GM19395 (cell line): ENCODE measurements around the gene SPATA2.

Experiments
- ATAC-seq: cut with Tn5 transposase; IDR thresholded peaks from one replicate; pipeline ENCODE4 v1.9.1; 2021; ENCODE audit warnings: mild to moderate bottlenecking, moderate library complexity; ENCODE audit not compliant: unreplicated experiment

SPATA2 gene

DNA sequence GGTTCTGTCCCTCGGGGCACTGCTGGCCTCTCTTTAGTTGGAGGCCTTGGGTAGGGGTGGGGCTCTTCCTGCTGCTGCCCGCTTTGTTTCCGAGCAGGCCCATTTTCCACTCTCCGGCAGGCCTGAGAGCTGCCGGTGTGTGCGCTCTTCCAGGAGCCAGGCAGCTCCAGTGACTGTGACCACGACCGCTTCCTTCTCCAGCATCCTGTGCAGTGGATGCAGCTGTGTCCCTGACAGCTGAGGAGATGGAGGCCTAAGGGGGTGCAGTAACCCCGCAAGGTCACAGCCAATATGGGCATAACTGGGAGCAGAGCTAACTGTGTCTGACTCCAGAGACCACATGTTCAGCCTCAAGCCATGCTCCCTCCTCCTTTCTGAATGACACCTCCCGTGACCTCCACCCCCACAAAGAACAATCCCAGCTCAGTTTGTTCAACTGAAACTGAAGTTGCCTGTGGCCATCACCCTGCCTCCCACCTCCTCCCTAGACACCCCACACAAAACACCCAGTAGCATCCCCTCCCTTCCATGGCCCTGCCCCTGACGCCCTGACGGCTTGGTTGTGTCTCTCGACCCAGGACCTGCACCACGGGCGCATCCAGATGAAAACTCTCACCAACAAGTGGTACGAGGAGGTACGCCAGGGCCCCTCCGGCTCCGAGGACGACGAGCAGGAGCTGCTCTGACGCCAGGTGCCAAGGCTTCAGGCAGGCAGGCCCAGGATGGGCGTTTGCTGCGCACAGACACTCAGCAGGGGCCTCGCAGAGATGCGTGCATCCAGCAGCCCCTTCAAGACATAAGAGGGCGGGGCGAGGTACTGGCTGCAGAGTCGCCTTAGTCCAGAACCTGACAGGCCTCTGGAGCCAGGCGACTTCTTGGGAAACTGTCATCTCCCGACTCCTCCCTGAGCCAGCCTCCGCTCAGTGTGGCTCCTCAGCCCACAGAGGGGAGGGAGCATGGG lies 27.8 kb downstream of the SPATA2 start:
- ATAC-seq = no peak

DNA sequence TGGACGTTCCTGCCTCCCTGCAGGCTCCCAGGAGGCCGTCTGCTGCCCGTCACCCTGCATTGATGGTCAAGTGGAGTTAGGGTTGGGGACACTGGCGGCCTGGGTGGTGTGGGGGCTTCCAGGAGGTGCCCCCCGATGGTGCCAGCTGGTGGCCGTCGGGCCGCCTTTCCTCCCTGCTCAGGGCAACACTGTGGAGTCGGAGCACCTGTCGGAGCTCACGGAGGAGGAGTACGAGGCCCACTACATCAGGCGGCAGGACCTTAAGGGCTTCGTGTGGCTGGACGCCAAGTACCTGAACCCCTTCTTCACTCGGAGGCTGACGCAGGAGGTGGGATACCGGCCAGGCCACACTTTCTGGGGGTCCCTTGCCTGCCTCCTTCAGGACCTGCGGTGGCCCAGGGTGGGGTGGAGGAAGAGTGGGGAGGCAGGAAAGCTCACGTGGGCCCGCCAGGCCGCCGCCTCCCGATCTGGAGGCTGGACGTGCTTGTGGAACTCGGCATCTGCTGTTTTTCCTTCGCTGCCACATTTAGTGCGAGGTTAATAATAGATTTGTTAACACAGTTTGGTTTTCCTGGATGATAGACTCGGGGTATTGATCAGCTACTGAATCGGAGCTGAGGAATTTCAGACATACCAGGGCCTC lies 28.6 kb downstream of the SPATA2 start:
- ATAC-seq = no peak

DNA sequence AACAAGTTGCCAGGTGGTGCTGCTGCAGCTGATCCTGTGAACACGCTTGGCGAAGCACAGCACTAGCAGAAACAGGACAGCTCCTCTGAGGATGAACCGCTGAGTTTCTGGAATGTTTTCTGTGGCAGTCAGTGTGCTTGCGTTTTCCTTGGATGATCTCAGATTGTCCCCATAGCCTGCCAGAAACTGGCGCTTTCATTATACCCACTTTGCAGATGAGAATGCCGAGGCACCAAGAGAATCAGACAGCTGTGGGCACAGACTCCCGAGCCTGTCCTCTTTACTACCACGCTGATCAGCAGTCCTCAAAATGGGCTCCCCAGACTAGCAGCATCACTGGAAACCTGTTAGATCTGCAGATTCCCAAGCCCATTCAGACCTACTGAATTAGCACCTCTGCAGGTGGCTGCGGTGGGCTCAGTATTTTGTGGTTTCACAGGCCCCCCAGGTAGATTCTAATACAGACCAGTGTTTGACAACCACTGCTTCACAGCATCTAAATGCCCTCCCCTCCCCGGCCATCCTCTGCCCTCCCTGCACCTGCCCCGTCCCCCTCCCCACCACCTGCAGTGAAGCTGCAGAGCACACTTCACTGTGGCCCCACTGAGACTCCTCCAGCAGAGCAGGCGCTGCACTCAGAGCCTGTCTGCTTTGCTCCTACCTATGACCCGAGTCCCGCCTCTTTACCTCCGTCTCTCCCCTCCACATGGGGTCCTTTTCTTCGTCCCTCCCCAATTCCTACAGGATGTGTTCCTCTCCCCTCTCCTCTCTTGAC lies 29.6 kb downstream of the SPATA2 start:
- ATAC-seq = no peak

DNA sequence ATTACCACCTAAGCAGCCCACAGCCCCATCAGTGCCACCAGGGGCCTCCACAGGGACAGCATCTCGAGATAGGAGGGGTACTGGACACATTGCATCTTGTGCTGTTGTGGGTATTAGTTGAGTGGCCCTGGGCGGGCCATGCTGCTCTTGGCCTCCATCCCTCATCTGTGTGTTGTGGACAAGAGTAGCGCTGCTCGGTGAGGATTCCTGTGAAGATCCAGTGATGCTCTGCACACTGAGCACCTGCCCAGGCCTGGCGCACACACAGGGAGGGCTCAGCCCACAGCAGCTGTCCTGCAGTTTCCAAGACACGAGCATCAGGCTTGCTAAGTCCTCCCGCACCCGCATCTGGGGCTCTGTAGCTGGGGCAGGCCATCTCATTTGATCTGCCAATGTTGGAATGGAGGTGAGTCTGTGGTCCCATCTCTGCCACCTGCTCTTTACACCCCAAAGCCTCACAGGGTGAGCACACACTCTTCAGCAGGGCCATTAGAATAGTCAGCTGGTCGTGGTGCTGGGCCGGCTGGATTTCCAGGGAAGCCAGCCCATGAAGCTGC lies 32.0 kb downstream of the SPATA2 start:
- ATAC-seq = no peak

DNA sequence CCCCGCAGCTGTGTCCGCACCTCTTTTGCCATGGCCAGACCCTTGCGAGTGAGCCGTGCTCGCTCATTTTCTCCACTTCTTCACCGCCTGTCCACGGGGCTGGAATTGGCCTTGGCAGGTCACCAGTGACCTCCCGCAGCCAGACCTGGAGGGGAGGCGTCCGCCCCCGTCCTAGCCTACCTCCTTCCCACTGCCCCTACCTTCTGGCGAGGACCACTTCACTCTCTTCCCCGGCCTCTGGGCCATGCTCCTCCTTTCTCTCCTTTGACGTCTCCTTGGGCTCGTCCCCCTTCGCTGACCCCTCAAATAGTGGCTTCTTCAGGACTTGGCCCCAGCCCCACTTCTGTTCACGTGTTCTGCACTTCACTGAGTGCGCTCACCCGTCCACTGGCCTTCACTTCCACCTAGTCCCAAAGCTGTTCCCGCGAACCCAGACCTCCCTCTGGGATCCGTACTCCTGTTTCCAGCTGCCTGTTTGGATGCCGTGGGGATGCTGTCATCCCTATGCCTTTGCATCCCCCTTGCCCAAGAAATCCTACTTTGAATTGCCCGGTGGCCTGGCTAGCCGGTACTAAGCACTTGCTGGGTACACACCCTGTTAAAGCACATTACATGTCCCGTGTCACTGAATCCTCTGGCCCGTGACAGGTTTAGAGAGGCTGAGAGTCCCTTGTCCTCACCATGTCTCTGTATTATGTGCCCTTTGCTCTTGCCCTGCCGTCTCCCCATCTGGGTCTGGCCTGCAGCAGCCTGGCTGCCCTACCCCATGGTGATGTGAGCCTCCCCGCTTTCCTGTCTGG lies 33.0 kb downstream of the SPATA2 start:
- ATAC-seq = no peak

DNA sequence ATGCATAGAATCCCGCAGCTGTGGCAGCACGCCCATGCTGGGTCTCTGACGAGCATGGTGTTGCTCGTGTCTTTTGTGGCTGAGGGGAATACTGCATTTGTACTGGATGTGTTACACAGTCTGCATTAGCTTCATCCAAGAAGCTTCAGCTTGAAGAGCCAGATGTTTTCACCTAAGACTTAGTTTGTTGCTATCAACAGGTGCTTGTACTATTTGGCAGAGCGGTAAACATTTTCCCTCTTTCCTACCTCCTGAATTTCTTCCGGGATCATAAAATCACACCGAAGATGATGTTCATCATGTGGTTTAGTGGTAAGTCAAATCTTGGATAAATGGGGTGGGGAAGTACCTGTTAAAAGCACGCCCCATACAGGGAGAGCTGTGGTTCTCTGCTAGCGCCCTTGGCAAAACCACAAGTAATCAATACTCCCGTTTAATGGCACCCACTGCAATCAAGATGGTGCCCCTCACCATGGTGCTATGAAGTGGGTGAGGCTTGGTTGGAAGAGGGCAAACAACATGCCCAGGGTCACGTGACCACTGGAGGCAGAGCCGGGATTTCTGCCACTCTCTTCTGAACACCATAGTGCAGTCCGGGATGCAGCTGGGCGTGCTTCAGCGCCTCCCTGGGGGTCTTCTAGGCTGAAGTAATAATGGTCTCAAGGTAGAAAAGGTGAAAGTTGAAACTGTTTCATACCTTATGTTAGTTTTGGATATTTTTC lies 34.4 kb downstream of the SPATA2 start:
- no peak for ATAC-seq

DNA sequence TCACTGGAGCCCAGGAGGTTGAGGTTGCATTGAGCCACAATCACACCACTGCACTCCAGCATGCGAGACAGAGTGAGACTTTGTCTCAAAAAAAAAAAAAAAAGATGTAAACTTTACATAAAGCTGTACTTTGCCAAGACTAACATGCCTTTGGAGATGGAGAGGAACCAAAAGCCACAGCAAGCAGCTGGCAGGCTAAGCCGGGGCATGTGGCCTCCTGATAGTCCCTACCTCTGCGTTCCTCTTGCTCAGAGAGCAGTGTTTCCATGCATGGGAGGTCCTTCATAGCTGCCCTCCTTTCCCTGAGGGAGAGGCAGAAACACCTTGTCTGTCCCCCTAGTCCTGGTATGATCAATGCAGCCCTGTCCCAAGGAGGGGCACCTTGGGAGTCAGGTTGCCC lies 35.2 kb downstream of the SPATA2 start:
- no peak for ATAC-seq

DNA sequence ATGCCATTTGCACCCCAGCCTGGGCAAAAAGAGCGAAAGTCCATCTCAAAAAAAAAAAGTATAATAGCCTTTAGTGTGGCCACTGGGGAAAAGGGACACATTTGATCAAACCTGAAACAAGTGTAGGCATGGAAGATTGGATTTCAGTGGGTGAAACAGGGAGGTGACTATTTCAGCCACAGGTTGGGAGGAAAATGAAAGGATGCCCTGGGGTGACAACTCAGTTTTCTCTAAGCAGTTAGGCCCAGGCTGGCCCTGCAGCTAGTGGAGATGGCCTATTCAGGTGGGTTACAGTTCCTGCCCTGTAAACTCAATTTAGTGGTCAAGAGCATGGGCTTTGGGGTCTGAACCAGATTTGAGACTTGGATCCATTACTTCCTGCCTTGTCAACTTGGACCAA lies 36.4 kb downstream of the SPATA2 start:
- no peak for ATAC-seq

DNA sequence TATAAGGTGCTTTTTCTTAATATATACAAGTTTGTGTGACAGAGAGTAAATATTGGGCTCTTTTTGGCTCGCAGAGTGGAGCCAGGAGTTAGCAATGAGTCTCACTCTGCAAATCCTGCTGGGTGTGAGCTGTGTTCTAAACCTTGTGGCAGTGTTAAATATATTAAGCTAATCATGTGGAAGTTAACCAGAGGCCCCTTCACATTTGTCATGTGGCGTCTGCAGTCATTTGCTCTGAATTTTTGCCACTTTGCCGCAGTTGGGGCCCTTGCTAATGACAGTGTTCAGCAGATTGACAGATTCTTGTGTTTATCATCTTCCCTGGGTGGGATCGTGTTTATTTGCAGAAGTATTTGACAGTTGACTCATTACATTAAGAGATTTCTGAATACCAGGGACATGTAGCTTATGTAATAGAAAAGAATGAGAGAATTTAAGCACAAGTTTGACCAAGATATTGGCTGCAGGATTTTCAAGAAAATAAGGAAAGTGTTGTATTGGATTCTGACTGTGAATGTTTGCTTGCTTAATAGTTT lies 37.9 kb downstream of the SPATA2 start:
- ATAC-seq = no peak

DNA sequence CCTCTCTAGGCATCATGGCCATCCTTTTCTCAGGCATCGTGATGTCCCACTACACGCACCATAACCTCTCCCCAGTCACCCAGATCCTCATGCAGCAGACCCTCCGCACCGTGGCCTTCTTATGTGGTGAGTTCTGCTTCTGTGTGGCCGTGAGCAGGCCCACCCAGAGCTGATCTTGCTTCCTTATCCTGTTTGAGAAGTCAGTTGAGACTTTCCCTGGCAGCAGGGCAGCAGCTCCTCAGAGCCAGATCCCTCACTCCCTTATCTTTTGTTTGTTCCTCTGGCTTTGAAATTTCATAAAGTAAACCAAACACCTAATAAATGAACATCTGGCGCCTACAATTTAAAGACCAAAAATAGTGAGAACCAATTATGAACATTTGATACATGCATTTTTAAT lies 40.6 kb downstream of the SPATA2 start:
- ATAC-seq = no peak

DNA sequence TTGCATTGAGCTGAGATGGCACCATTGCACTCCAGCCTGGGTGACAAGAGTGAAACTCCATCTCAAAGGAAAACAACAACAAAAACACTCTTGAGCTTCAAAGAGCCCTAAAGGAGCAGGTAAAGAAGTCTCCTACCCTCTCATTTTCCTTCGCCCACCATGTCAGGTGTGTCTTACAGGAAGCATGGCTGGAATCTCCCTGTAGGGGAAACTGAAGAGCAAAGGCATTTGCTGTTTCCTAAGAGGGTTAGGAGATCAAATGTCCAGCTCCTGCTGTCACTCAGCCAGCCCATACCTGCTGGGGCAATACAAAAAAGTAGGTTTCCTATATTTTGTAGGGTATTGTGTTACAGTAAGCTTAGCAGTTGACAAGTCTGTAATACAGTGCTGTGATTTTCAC lies 43.3 kb downstream of the SPATA2 start:
- no peak for ATAC-seq

DNA sequence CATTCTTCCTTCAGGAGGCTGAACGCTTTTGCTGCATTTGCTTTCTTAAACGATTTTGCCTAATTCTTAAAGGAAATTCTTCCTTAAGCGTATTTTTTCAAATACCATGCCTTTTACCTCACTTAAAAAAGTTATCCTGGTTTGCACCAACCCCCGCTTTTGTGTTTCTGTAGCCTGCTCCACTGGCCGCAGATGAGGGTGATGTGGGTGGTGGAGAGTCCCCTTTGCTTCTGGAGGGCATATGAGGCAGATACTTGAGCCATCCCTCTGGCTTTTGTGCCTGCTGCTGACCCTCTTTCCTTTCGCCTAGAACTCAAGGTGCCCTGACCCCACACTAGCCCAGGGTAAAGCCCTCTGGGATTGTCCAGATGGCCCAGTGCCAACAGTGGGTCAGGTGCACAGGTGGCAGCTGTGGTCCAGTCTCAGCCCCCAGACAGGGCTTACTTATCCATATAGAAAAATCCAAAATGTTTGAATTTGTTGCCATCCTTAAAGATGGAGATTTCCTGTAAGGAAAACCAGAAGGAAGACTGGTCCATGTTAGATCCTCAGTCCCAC lies 43.9 kb downstream of the SPATA2 start:
- ATAC-seq = no peak

DNA sequence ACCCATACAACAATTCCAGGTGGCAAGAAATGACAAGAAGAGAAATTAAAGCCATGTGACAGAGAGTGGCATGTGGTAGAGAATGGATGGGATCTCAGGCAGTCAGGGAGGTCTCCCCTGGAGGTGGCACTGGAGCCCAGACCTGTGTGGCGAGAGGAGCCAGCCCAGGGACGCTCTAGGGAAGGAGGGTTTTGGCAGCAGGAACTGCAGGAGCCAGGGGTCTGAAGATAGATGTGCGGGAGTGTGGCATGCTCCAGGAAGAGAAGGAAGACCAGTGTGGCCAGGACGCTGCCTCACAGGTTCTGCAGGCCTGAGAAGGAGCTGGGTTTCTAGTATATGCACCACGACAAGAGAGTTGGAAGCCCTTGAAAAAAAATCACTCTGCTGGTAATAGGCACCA lies 45.1 kb downstream of the SPATA2 start:
- ATAC-seq = no peak

DNA sequence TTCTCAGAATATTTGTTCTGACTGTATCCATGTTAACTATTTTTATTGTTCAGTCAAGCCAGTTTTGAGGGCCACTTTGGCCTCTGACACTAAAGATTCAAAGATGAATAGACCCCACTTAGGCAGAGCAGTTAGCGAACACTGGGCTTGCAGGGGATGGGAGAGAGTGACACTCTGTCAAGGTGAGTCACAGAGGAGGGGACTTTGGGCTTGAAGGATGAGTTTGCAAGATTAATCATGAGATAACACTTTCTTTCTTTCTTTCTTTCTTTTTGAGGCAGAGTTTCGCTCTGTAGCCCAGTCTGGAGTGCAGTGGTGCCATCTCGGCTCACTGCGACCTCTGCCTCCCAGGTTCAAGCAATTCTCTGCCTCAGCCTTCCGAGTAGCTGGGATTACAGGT lies 46.4 kb downstream of the SPATA2 start:
- no peak for ATAC-seq

DNA sequence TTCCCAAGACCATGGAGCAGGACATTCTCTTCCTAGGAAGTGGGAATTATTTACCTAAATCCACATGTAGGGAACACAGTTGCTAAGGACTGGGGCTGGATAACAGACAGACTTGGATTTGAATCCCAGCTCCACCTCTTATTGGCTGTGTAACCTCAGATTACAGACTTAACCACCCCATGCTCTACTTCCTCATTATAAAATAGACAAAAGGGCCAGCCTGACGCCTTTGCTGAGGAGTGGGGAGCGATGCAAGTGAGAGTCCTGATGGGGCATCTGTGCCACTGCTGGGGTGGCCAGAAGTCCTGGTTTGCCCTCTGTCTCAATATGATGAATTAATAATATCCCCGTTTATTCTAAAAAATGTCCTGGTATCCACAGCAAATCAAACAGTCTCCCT lies 46.8 kb downstream of the SPATA2 start:
- no peak for ATAC-seq

DNA sequence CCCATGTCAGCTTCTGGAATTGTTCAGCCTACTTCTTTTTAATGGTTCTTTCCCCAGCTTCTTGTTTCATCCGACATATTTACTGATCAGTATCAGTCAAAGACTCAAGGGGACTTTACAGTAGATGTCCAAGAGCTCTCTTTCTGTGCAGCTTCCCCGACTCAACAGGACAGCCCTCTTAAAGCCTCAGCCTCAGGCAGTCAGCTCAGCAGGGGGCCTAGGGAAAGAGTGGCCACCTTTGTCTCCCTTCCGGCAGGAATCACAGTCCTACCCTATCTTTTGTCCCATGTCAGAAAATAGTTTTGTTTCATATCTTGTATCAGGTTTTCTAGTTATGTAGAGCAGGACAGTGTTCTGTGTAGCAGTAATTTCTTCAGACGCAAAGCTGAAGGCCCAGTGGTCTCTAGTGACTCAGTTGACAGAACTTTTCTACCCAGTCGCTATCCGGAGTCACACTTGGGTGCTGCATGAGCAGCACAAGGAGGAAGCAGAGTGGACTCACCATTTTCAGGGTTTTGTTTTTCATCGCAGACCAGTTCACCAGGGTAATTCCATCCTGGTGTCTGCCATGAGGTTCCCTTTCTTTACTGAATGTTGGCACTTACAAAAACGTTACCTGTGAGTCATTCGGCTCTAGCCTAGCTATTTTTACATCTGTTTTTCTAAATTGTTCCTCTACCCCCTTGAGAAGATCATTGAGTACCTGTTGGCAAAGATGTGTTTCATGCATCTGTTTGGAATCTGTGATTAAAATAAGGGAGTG lies 47.7 kb downstream of the SPATA2 start:
- ATAC-seq = no peak

DNA sequence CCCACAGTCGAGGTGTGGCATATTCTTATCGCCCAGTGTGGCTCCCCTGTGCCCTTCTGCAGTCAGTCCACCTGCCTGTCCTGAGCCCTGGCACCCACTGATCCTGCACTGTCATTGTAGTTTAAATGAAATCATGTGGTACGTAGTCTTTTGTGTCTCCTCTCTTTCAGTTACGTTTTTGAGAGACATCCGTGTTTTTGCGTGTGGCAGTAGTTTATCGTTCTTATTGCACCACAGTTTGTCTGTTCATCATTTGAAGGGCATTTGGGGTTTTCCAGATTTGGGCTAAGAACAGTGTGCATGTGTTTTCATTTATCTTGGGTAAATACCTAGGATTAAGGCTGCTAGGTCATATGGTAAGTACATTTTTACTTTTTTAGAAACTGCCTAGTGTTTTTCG lies 49.3 kb downstream of the SPATA2 start:
- no peak for ATAC-seq

DNA sequence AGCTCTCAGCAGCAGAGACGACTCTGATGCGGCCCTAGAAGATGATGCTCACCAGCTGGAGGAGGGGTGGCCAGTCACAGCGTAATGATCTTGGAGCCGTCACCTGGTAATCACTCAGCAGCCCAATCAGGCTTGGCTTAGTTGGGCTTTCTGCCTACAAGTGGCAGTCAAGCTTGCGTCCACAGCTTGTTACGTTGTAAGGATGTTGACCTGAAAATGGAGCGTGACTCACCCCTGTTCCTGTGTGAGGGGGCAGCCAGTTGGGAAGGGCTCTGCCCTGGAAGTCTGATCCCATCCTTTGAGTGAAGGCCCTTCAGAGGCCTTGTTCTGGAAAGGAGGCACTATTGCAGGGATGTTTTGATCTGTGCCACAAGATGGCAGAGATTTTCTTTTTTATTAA lies 49.8 kb downstream of the SPATA2 start:
- ATAC-seq = no peak

DNA sequence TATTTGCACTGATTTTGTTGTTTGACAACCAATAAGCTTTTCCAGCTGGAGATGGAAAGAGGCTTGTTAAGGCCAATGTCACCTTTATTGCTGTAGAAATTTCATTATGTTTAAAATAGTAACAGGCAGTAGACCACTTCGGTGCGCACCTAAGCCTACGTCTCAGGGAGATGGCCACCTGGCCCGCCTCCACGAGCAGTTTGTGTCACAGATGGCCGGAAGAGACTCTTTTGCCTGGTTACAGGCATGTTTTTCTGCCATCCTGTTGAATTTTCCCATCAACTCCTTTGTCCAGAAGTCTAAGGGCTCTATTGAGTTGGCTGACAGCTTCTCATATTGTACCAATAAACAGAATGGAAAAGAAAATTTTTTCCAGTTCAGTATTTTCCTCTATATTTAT lies 51.7 kb downstream of the SPATA2 start:
- no peak for ATAC-seq
